Thyroid gland (tissue), 4 donors: ENCODE results near the gene PTK7. TPM values are rescaled to one million over a fixed set of nuclear protein-coding genes. Genes with fewer than 3 reads are reported as not detected.
"Not testable (repeated sequence)": the region's sequence is repeated elsewhere in the genome, so short reads cannot be mapped to it uniquely, and the experiment has no call there.

Experiments
- DNase-seq, 2 donors: peaks; one replicate each; pipeline ENCODE4 v3.0.0-alpha.2; 2019
- H3K27ac ChIP-seq, 3 donors: fragments of 200-600 bp; sonication (generic); 1 replicate in 2 of 3; 2 replicates in 1 of 3; pipeline ENCODE4 v1.5.1; 2016 to 2019; ENCODE audit warnings: mild to moderate bottlenecking in 1 of 3, moderate library complexity in 1 of 3
- H3K27me3 ChIP-seq: fragments of 200-600 bp; sonication (generic); one replicate; pipeline ENCODE4 v1.5.1; 2019
- H3K36me3 ChIP-seq, 2 donors: fragments of 200-600 bp; sonication (generic); one replicate each; pipeline ENCODE4 v1.5.1; 2016 to 2019
- H3K4me1 ChIP-seq, 2 donors: fragments of 200-600 bp; sonication (generic); one replicate each; pipeline ENCODE4 v1.5.1; 2017 to 2019
- H3K4me3 ChIP-seq, 3 donors: fragments of 200-600 bp; sonication (generic); replicated peaks in 1 of 3; 1 replicate in 2 of 3; 2 replicates in 1 of 3; pipeline ENCODE4 v1.5.1; 2016; ENCODE audit warnings: mild to moderate bottlenecking in 1 of 3
- H3K9me3 ChIP-seq: fragments of 200-600 bp; sonication (generic); one replicate; pipeline ENCODE4 v1.5.1; 2017
- POLR2A ChIP-seq, 2 donors: fragments of 450-650 bp; IDR thresholded peaks; one replicate each; pipeline ENCODE4 v1.6.1; 2017; ENCODE audit warnings: antibody characterized with exemption in 2 of 2, mild to moderate bottlenecking in 2 of 2, moderate library complexity in 1 of 2
- WGBS, 2 donors: methylation state at CpG; one replicate each; pipeline ENCODE4 v1.1.5; 2017; 5-methylcytosine and 5-hydroxymethylcytosine counted together
- intact Hi-C: fragments of 100-400 bp; cut with DNase I; formaldehyde crosslinking; loops from one replicate; pipeline ENCODE4 v1.15.1; 2023
- total RNA-seq, 4 donors: library from RNA; depleted of rRNA; stranded (reverse); fragments of >200 nt; gene quantifications; one replicate each; pipeline ENCODE4 v1.2.3, GENCODE V29; 2016
- TF ChIP-seq, protein P1 (sequence below), 6 experiments: fragments of 200-600 bp in 3 of 6; fragments of 450-650 bp in 3 of 6; sonication (generic) in 3 of 6; IDR thresholded peaks; one replicate each; pipeline ENCODE4 v1.5.1; 2016 to 2019; ENCODE audit warnings: antibody characterized with exemption in 6 of 6, mild to moderate bottlenecking in 2 of 6, inconsistent platforms in 1 of 6, moderate library complexity in 1 of 6

Gene PTK7
- total RNA-seq, 4 donors from 2014 or later: 43.8 to 58.9 (median 55.0) TPM

- DNase-seq: no peak
- Histone ChIP-seq H3K4me1 (no peaks in the 10 kb centered on the region), H3K4me3 (no peak overlapping the region), H3K36me3 (peaks cover 38 to 47% of the 10 kb centered on the region in 2 donors), H3K9me3 (no peaks in the 10 kb centered on the region), H3K27me3 (no peaks in the 10 kb centered on the region), H3K27ac (no peak overlapping the region)
- no peak for TF ChIP-seq POLR2A (IDR thresholded peaks at IDR 0.05)
- TF ChIP-seq, protein P1, sequence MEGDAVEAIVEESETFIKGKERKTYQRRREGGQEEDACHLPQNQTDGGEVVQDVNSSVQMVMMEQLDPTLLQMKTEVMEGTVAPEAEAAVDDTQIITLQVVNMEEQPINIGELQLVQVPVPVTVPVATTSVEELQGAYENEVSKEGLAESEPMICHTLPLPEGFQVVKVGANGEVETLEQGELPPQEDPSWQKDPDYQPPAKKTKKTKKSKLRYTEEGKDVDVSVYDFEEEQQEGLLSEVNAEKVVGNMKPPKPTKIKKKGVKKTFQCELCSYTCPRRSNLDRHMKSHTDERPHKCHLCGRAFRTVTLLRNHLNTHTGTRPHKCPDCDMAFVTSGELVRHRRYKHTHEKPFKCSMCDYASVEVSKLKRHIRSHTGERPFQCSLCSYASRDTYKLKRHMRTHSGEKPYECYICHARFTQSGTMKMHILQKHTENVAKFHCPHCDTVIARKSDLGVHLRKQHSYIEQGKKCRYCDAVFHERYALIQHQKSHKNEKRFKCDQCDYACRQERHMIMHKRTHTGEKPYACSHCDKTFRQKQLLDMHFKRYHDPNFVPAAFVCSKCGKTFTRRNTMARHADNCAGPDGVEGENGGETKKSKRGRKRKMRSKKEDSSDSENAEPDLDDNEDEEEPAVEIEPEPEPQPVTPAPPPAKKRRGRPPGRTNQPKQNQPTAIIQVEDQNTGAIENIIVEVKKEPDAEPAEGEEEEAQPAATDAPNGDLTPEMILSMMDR (IDR thresholded peaks at IDR 0.05): no peak
- intact Hi-C loops: no loop called here
- WGBS, 2 donors: 84 to 86% methylated on average over 9 of the region's 9 CpGs
Observed at GRCh38 chr6:43038727-43039126, 37.4 kb upstream of the PTK7 start.

GRCh38 chr6:43040542-43041257 is 35.4 kb upstream of the PTK7 start:
- no peak for DNase-seq
- no peak overlapping the region for H3K4me3 ChIP-seq
- TF ChIP-seq, protein P1 (IDR thresholded peaks at IDR 0.05): no peak
- TF ChIP-seq POLR2A (IDR thresholded peaks at IDR 0.05): no peak
- H3K27ac ChIP-seq: no peak overlapping the region
- no peaks in the 10 kb centered on the region for H3K9me3 ChIP-seq
- WGBS, 2 donors: 95% methylated on average over 14 to 18 of the region's 18 CpGs
- no peaks in the 10 kb centered on the region for H3K27me3 ChIP-seq
- H3K4me1 ChIP-seq: no peaks in the 10 kb centered on the region
- H3K36me3 ChIP-seq: peaks cover 49 to 64% of the 10 kb centered on the region in 2 donors
- intact Hi-C loops: no loop called here

DNA sequence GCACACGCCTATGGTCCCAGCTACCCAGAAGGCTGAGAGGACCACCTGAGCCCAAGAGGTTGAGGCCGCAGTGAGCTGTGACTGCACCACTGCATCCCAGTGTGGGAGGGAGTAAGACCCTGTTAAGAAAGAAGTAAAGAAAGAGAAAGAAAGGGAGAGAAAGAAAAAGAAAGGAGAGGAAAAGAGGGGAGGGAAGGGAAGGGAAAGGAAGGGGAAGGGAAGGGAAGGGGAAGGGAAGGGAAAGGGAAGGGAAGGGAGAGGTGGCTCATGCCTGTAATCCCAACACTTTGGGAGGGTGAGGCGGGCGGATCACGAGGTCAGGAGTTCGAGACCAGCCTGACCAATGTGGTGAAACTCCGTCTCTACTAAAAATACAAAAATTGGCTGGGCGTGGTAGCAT is 34.6 kb upstream of the PTK7 start:
- H3K36me3 ChIP-seq: peaks cover 56 to 63% of the 10 kb centered on the region in 2 donors
- H3K4me3 ChIP-seq, DNase-seq, intact Hi-C loops, H3K9me3 ChIP-seq, H3K27me3 ChIP-seq, H3K4me1 ChIP-seq, H3K27ac ChIP-seq: not testable (repeated sequence)
- 94% methylated on average over 8 of the region's 8 CpGs for WGBS, 2 donors

- TF ChIP-seq, protein P1 (IDR thresholded peaks at IDR 0.05): no peak
- Histone ChIP-seq H3K9me3 (no peaks in the 10 kb centered on the region), H3K36me3 (peaks cover 53 to 56% of the 10 kb centered on the region in 2 donors), H3K4me3 (no peak overlapping the region), H3K4me1 (no peaks in the 10 kb centered on the region), H3K27ac (no peak overlapping the region), H3K27me3 (no peaks in the 10 kb centered on the region)
- DNase-seq: no peak
- intact Hi-C loops: no loop called here
- WGBS, 2 donors: 84 to 87% methylated on average over 9 of the region's 9 CpGs
Observed at GRCh38 chr6:43043310-43043709, 32.8 kb upstream of the PTK7 start.

- intact Hi-C loops: no loop called here
- TF ChIP-seq, protein P1 (IDR thresholded peaks at IDR 0.05): no peak
- no peak for TF ChIP-seq POLR2A (IDR thresholded peaks at IDR 0.05)
- peaks cover 48 to 52% of the 10 kb centered on the region in 2 donors for H3K36me3 ChIP-seq
Observed at GRCh38 chr6:43045371-43045930, 30.7 kb upstream of the PTK7 start.

More at GRCh38 chr6:43045371-43045930, 30.7 kb upstream of the PTK7 start:
- Histone ChIP-seq H3K27me3 (no peaks in the 10 kb centered on the region), H3K4me3 (no peak overlapping the region), H3K4me1 (no peaks in the 10 kb centered on the region), H3K27ac (no peak overlapping the region), H3K9me3 (no peaks in the 10 kb centered on the region)
- no peak for DNase-seq
- whole genome bisulfite sequencing, 2 donors: 87 to 96% methylated on average over 6 to 9 of the region's 11 CpGs
